Measurements from ENCODE around the gene UTP14C. TPM values are rescaled to one million over a fixed set of nuclear protein-coding genes. Genes with fewer than 3 reads are reported as not detected.
"Not testable (repeated sequence)": the region's sequence is repeated elsewhere in the genome, so short reads cannot be mapped to it uniquely, and the experiment has no call there.

UTP14C gene
- total RNA-seq, 3 donors from 2014 or later: 17.3 to 22.2 (median 20.3) TPM

DNA sequence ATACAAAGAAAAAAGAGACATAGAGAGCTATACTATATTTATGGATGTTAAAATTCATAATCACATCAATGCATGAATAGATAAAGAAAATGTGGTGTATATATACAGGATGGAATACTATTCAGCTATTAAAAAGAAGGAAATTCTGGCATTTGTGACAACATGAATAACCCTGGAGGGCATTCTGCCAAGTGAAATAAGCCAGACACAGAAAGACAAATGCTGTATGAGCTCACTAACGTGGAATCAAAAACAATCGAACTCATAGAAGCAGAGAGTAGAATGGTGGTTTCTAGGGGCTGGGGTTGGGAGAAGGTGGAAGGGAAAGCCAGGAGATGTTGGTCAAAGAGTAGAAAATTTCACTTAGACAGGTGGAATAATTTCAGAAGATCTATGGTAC lies 24.0 kb downstream of the UTP14C start:
- no peaks in the 10 kb centered on the region for H3K36me3 ChIP-seq
- TF ChIP-seq, protein P1, sequence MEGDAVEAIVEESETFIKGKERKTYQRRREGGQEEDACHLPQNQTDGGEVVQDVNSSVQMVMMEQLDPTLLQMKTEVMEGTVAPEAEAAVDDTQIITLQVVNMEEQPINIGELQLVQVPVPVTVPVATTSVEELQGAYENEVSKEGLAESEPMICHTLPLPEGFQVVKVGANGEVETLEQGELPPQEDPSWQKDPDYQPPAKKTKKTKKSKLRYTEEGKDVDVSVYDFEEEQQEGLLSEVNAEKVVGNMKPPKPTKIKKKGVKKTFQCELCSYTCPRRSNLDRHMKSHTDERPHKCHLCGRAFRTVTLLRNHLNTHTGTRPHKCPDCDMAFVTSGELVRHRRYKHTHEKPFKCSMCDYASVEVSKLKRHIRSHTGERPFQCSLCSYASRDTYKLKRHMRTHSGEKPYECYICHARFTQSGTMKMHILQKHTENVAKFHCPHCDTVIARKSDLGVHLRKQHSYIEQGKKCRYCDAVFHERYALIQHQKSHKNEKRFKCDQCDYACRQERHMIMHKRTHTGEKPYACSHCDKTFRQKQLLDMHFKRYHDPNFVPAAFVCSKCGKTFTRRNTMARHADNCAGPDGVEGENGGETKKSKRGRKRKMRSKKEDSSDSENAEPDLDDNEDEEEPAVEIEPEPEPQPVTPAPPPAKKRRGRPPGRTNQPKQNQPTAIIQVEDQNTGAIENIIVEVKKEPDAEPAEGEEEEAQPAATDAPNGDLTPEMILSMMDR (IDR thresholded peaks at IDR 0.05): no peak
- TF ChIP-seq POLR2A (IDR thresholded peaks at IDR 0.05): no peak
- no peak for TF ChIP-seq POLR2AphosphoS5 (IDR thresholded peaks at IDR 0.05)
- H3K27me3 ChIP-seq: no peaks in the 10 kb centered on the region
- peaks cover 0 to 20% of the 10 kb centered on the region in 2 donors for H3K9me3 ChIP-seq
- no peak for DNase-seq (ENCODE audit: low spot score in 2 of 2)
- H3K27ac ChIP-seq: no peak overlapping the region
- no peaks in the 10 kb centered on the region for H3K4me1 ChIP-seq
- H3K4me3 ChIP-seq: no peak overlapping the region
- intact Hi-C loops (cut with DNase I; ENCODE audit: low total_unique reads): no loop called here

DNA sequence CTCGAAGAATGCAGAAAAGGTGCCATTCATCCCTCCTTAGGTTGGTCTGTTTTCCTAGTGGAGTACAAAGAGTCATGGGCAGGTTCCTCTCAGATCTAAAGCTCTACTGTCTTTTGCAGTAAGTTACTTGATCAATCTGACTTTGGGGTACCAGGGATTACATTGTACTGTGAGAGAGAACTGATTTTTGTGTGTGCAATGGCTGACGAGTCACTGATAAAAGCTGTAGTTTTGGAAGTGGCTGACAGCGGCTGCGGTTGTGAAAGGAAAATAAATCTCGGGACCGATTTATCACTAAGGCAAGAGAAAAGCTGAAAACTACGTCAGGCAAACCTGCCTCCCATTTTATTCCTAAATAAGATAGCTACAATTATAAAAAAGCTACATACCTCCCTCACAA lies 26.9 kb downstream of the UTP14C start:
- TF ChIP-seq POLR2A (IDR thresholded peaks at IDR 0.05): no peak
- TF ChIP-seq POLR2AphosphoS5 (IDR thresholded peaks at IDR 0.05): no peak
- TF ChIP-seq, protein P1 (IDR thresholded peaks at IDR 0.05): no peak
- no peak for DNase-seq (ENCODE audit: low spot score in 2 of 2)
- no peak overlapping the region for H3K4me3 ChIP-seq
- H3K36me3 ChIP-seq: no peaks in the 10 kb centered on the region
- intact Hi-C loops (cut with DNase I; ENCODE audit: low total_unique reads): no loop called here
- H3K27ac ChIP-seq: no peak overlapping the region
- no peaks in the 10 kb centered on the region for H3K4me1 ChIP-seq
- no peaks in the 10 kb centered on the region for H3K27me3 ChIP-seq
- peaks cover 0 to 20% of the 10 kb centered on the region in 2 donors for H3K9me3 ChIP-seq

DNA sequence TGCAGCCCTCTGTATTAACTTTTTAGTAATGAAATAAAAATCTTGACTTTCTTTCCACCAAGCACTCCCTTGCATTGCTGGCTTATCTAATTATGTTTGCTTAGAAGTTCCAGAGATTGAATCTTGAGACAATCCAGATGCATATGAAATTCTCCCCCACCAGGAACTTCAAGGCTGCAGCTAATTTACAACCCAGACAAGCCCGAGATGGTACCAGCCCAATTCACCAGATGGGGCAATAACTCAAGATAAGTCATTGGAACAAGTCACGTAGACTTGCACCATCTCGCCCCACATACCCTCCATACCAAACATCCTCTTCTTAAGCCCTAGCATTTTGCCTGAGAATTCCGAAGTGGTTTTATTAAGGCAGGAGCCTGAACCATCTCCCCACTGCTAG lies 29.0 kb downstream of the UTP14C start:
- no peak for DNase-seq (ENCODE audit: low spot score in 2 of 2)
- peaks cover 0 to 20% of the 10 kb centered on the region in 2 donors for H3K9me3 ChIP-seq
- H3K4me3 ChIP-seq: no peak overlapping the region
- intact Hi-C loops (cut with DNase I; ENCODE audit: low total_unique reads): no loop called here
- H3K27ac ChIP-seq: no peak overlapping the region
- no peaks in the 10 kb centered on the region for H3K4me1 ChIP-seq
- H3K36me3 ChIP-seq: no peaks in the 10 kb centered on the region
- no peaks in the 10 kb centered on the region for H3K27me3 ChIP-seq
- TF ChIP-seq POLR2A (IDR thresholded peaks at IDR 0.05) (no peak), POLR2AphosphoS5 (IDR thresholded peaks at IDR 0.05) (no peak)
- TF ChIP-seq, protein P1 (IDR thresholded peaks at IDR 0.05): no peak

DNA sequence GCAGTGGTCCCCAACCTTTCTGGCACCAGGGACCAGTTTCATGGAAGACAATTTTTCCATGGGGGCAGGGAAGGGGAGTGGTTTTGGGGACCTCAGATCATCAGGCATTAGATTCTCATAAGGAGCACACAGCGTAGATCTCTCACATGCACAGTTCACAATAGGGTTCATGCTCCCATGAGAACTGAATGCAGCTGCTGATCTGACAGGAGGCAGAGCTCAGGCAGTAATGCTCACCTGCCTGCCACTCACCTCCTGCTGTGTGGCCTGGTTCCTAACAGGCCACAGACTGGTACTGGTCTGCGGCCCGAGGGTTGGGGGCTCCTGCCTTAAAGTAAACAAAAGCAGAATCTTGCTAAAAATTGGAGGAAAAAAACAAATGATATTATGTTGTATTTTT lies 36.6 kb downstream of the UTP14C start:
- intact Hi-C loops (cut with DNase I; ENCODE audit: low total_unique reads); H3K4me3 ChIP-seq; H3K4me1 ChIP-seq; DNase-seq (ENCODE audit: low spot score in 2 of 2); H3K27me3 ChIP-seq; H3K9me3 ChIP-seq; H3K36me3 ChIP-seq: not testable (repeated sequence)
- H3K27ac ChIP-seq: peak overlapping the region in 1 of 2 donors; percentile 22

DNA sequence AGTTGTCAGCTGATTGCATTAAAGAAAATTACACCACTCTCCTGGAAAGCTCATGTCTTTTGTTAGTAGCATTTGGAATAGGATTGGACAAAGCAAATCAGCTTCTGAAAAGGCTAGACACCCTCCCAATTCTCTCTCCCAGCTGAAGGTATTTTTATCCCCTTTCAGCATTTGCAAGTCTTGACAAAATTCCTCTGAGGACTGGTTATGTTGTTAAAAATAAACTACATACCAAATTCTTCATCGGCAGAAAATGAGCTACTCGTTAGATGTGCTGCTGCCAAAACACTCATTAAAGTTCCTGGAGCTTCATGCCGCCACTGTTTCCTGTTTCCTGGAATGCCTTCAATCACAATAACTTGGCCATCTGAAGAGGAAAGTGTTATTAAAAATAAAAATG lies 37.1 kb downstream of the UTP14C start:
- Histone ChIP-seq H3K9me3 (peaks cover 8 to 12% of the 10 kb centered on the region in 2 donors), H3K4me3 (peak overlapping the region in 1 of 3 donors; percentile 15), H3K27ac (peak overlapping the region in 1 of 2 donors; percentile 22), H3K36me3 (no peaks in the 10 kb centered on the region), H3K4me1 (no peaks in the 10 kb centered on the region), H3K27me3 (no peaks in the 10 kb centered on the region)
- no peak for TF ChIP-seq POLR2AphosphoS5 (IDR thresholded peaks at IDR 0.05)
- TF ChIP-seq, protein P1 (IDR thresholded peaks at IDR 0.05): no peak
- no peak for TF ChIP-seq POLR2A (IDR thresholded peaks at IDR 0.05)
- intact Hi-C loops (cut with DNase I; ENCODE audit: low total_unique reads): no loop called here
- DNase-seq (ENCODE audit: low spot score in 2 of 2): no peak

DNA sequence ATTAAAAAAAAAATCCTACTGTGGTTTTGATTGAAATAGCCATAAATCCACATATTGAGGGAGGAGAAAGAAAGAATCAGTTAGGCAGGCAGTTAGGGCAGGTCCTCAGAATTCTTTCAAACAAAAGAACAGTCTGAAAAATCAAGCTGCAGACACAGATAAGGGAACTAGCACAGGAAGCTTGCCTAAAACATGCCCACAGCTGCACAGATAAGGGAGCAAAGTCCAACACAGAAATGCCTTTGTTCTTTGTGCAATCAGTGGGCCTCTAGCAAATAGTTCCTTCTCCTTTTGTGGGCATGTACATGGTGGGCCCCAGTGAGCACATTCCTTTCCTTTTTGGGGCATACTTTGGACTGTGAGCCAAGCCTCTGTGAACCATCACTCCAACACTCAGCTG lies 42.7 kb downstream of the UTP14C start:
- Histone ChIP-seq H3K27me3 (no peaks in the 10 kb centered on the region), H3K4me1 (no peaks in the 10 kb centered on the region), H3K36me3 (no peaks in the 10 kb centered on the region), H3K4me3 (no peak overlapping the region), H3K27ac (no peak overlapping the region), H3K9me3 (peaks cover 33 to 55% of the 10 kb centered on the region in 2 donors)
- TF ChIP-seq, protein P1 (IDR thresholded peaks at IDR 0.05): no peak
- TF ChIP-seq POLR2A (IDR thresholded peaks at IDR 0.05) (no peak), POLR2AphosphoS5 (IDR thresholded peaks at IDR 0.05) (no peak)
- intact Hi-C loops (cut with DNase I; ENCODE audit: low total_unique reads): no loop called here
- DNase-seq (ENCODE audit: low spot score in 2 of 2): no peak

Data from breast epithelium (tissue), 4 donors.